EL (cell line): Measurements from ENCODE around the gene CDRT4.

ENCODE experiments used
- DNase-seq: peaks from one replicate; pipeline ENCODE4 v3.0.0-alpha.2; 2016

Gene CDRT4

GRCh38 chr17:15386083-15386482 lies 81.3 kb downstream of the CDRT4 start:
- DNase-seq = no peak
